CD4-positive, CD25-positive, alpha-beta regulatory T cell (primary cell): ENCODE results near the gene UBE2R2. TPM values are rescaled to one million over a fixed set of nuclear protein-coding genes. Genes with fewer than 3 reads are reported as not detected.

Experiments
- ATAC-seq, 2 donors: fragments of 150-1000 bp; cut with Tn5 transposase; one replicate each; pipeline ENCODE4 v1.10.0; 2021; ENCODE audit warnings: low read depth in 2 of 2, moderate number of reproducible peaks in 2 of 2, moderate library complexity in 1 of 2
- DNase-seq, 3 donors: peaks; one replicate each; pipeline versions ENCODE4 v3.0.0 to v3.0.0-alpha.2; 2012 to 2022; ENCODE audit warnings: mixed read lengths in 1 of 3
- H3K27ac ChIP-seq: one replicate; pipeline ENCODE4 v1.7.0; 2013; ENCODE audit warnings: mild to moderate bottlenecking, low read length; ENCODE audit not compliant: insufficient read depth, poor library complexity, severe bottlenecking
- H3K27me3 ChIP-seq: one replicate; pipeline ENCODE4 v1.7.0; 2013; ENCODE audit warnings: low read length; ENCODE audit not compliant: control insufficient read depth, insufficient read depth
- H3K36me3 ChIP-seq: one replicate; pipeline ENCODE4 v1.7.0; 2013; ENCODE audit warnings: mild to moderate bottlenecking, low read length, moderate library complexity; ENCODE audit not compliant: control insufficient read depth, insufficient read depth
- H3K4me1 ChIP-seq: 2 replicates; pipeline ENCODE4 v1.7.0; 2013; ENCODE audit warnings: mild to moderate bottlenecking, low read length; ENCODE audit not compliant: insufficient read depth, control insufficient read depth, poor library complexity, severe bottlenecking
- H3K4me3 ChIP-seq: one replicate; pipeline ENCODE4 v1.7.0; 2013; ENCODE audit warnings: low read depth, mild to moderate bottlenecking, low read length, moderate library complexity
- H3K9me3 ChIP-seq, 2 experiments: 1 replicate in 1 of 2; 2 replicates in 1 of 2; pipeline ENCODE4 v1.7.0; 2013; ENCODE audit warnings: low read length in 2 of 2, mild to moderate bottlenecking in 1 of 2, moderate library complexity in 1 of 2; ENCODE audit not compliant: control insufficient read depth in 2 of 2
- H3K27ac Mint-ChIP-seq, 3 donors: one replicate each; pipeline ENCODE4 v1.8.0; 2020 to 2022; ENCODE audit warnings: mild to moderate bottlenecking in 3 of 3, mixed read lengths in 3 of 3, moderate library complexity in 2 of 3
- H3K27me3 Mint-ChIP-seq: one replicate; pipeline ENCODE4 v1.8.0; 2022; ENCODE audit warnings: mild to moderate bottlenecking, mixed read lengths
- H3K36me3 Mint-ChIP-seq: one replicate; pipeline ENCODE4 v1.8.0; 2020; ENCODE audit warnings: mixed read lengths
- H3K4me1 Mint-ChIP-seq, 4 donors: one replicate each; pipeline ENCODE4 v1.8.0; 2020 to 2022; ENCODE audit warnings: mixed read lengths in 4 of 4, mild to moderate bottlenecking in 1 of 4
- H3K4me3 Mint-ChIP-seq, 4 donors: one replicate each; pipeline ENCODE4 v1.8.0; 2020 to 2022; ENCODE audit warnings: mild to moderate bottlenecking in 4 of 4, mixed read lengths in 4 of 4, moderate library complexity in 3 of 4
- H3K9me3 Mint-ChIP-seq, 7 donors: one replicate each; pipeline ENCODE4 v1.8.0; 2020 to 2022; ENCODE audit warnings: mixed read lengths in 7 of 7, mild to moderate bottlenecking in 3 of 7, moderate library complexity in 2 of 7
- polyA plus RNA-seq, 4 donors: library from polyadenylated mRNA; unstranded; fragments of 300-500 nt; fragmentation: Illumina TruSeq; gene quantifications; one replicate each; pipeline ENCODE4 v1.2.3, GENCODE V29; 2021
- total RNA-seq: library from RNA; stranded (reverse); gene quantifications from one replicate; pipeline ENCODE4 v1.2.3, GENCODE V29; 2022

Gene UBE2R2
- total and polyA plus RNA-seq, 5 donors from 2014 or later: 14.8 to 33.3 (median 16.4) TPM

DNA sequence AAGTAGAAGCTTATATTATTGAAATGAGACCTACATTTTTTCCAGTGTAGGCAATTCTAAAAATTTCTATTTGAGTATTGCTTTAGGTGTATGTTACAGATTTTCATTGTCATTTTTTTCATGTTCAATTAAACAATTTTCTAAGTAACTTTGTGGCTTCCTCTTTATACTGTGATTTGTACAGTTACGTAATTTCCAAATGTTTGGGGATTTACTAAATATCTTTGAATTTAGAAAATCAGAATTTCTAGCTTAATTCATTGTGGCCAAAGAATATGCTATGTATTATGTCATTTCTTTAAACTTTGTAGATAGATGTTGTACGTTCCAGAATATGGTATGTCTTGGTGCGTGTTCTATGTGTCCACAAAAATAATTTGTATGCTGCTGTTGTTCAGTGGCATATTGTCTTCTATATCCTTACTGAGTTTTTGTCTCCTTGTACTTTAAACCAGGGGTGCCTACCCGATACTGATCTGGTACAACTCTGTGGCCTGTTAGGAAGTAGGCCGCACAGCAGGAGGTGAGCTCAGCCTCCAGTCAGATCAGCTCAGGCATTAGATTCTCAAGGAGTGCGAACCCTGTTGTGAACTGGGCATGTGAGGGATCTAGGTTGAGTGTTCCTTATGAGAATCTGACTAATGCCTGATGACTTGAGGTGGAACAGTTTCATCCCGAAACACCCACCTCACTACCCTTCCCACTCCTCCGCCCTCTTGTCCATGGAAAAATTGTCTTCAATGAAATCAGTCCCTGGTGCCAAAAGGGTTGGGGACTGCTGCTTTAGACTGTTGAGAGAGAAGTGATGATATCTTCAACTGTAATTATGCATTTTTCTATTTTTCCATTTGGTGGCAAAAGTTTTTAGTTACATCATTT lies 63.5 kb downstream of the UBE2R2 start:
- peak overlapping the region in 1 of 3 donors; percentile 80 for H3K27ac Mint-ChIP-seq
- H3K4me1 ChIP-seq: peaks cover 4% of the 10 kb centered on the region
- no peak overlapping the region for H3K4me3 ChIP-seq
- no peaks in the 10 kb centered on the region for H3K36me3 ChIP-seq
- no peaks in the 10 kb centered on the region for H3K9me3 Mint-ChIP-seq
- no peaks in the 10 kb centered on the region for H3K9me3 ChIP-seq
- no peak overlapping the region for H3K27ac ChIP-seq
- peak overlapping the region in 1 of 4 donors; percentile 67 for H3K4me3 Mint-ChIP-seq
- no peaks in the 10 kb centered on the region for H3K27me3 ChIP-seq
- DNase-seq: no peak
- no peak for ATAC-seq
- H3K27me3 Mint-ChIP-seq: no peaks in the 10 kb centered on the region
- H3K4me1 Mint-ChIP-seq: peaks cover 32 to 72% (median 44%) of the 10 kb centered on the region in 4 donors
- no peaks in the 10 kb centered on the region for H3K36me3 Mint-ChIP-seq

- no peak overlapping the region for H3K4me3 Mint-ChIP-seq
- no peaks in the 10 kb centered on the region for H3K9me3 Mint-ChIP-seq
- H3K27ac Mint-ChIP-seq: peak overlapping the region in 1 of 3 donors; percentile 58
Measured at GRCh38 chr9:33881635-33882034, 64.7 kb downstream of the UBE2R2 start.

GRCh38 chr9:33884856-33885701 lies 68.1 kb downstream of the UBE2R2 start:
- Mint-ChIP-seq H3K9me3 (no peaks in the 10 kb centered on the region), H3K27ac (peak overlapping the region; percentile 50 to 72 (median 51)), H3K4me3 (peak overlapping the region in 1 of 4 donors; percentile 21), H3K36me3 (peaks cover 7% of the 10 kb centered on the region), H3K4me1 (peaks cover 23 to 58% (median 44%) of the 10 kb centered on the region in 4 donors), H3K27me3 (no peaks in the 10 kb centered on the region)
- no peak for DNase-seq
- Histone ChIP-seq H3K36me3 (peaks cover 14% of the 10 kb centered on the region), H3K4me3 (no peak overlapping the region), H3K9me3 (no peaks in the 10 kb centered on the region), H3K27ac (no peak overlapping the region), H3K27me3 (no peaks in the 10 kb centered on the region), H3K4me1 (peaks cover 4% of the 10 kb centered on the region)
- ATAC-seq: no peak

More at GRCh38 chr9:33881635-33882034, 64.7 kb downstream of the UBE2R2 start:
- Histone ChIP-seq H3K27ac (no peak overlapping the region), H3K4me1 (peaks cover 4% of the 10 kb centered on the region), H3K9me3 (no peaks in the 10 kb centered on the region), H3K27me3 (no peaks in the 10 kb centered on the region), H3K36me3 (no peaks in the 10 kb centered on the region), H3K4me3 (no peak overlapping the region)
- Mint-ChIP-seq H3K4me1 (peaks cover 30 to 76% (median 45%) of the 10 kb centered on the region in 4 donors), H3K36me3 (peaks cover 1% of the 10 kb centered on the region), H3K27me3 (no peaks in the 10 kb centered on the region)
- DNase-seq (no peak), ATAC-seq (no peak)

DNA sequence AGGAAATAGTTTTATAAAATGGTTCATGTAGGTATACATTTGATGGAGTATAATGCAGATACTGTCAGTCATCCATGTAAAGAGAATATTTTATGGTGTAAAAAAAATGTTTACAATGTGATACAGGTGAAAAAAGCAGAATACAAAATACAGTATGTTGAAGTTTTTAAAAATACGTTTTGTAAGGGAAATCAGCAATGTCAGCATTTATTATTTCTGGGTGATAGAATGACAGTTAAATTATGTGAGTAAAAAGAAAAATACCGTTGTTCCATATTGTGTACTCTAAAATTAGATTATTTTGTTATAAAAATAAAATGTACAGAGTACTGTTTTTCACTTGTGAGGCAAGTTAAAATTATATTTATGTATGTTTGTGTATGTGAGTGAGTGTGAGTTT lies 69.0 kb downstream of the UBE2R2 start:
- DNase-seq: no peak
- Mint-ChIP-seq H3K27me3 (no peaks in the 10 kb centered on the region), H3K27ac (no peak overlapping the region), H3K36me3 (peaks cover 9% of the 10 kb centered on the region), H3K9me3 (no peaks in the 10 kb centered on the region), H3K4me1 (peaks cover 19 to 51% (median 41%) of the 10 kb centered on the region in 4 donors), H3K4me3 (no peak overlapping the region)
- Histone ChIP-seq H3K36me3 (peaks cover 14% of the 10 kb centered on the region), H3K4me3 (no peak overlapping the region), H3K4me1 (peaks cover 4% of the 10 kb centered on the region), H3K27me3 (no peaks in the 10 kb centered on the region), H3K27ac (no peak overlapping the region), H3K9me3 (no peaks in the 10 kb centered on the region)
- no peak for ATAC-seq

GRCh38 chr9:33893861-33894260 lies 76.9 kb downstream of the UBE2R2 start:
- H3K27me3 Mint-ChIP-seq: no peaks in the 10 kb centered on the region
- Histone ChIP-seq H3K27me3 (no peaks in the 10 kb centered on the region), H3K36me3 (peaks cover 10% of the 10 kb centered on the region), H3K4me1 (no peaks in the 10 kb centered on the region), H3K4me3 (no peak overlapping the region), H3K9me3 (no peaks in the 10 kb centered on the region), H3K27ac (no peak overlapping the region)
- no peak overlapping the region for H3K27ac Mint-ChIP-seq
- no peak for DNase-seq
- H3K4me1 Mint-ChIP-seq: peaks cover 14 to 29% (median 19%) of the 10 kb centered on the region in 4 donors
- H3K36me3 Mint-ChIP-seq: peaks cover 22% of the 10 kb centered on the region
- H3K9me3 Mint-ChIP-seq: no peaks in the 10 kb centered on the region
- ATAC-seq: no peak
- H3K4me3 Mint-ChIP-seq: no peak overlapping the region

- Mint-ChIP-seq H3K4me1 (peaks cover 14 to 29% (median 19%) of the 10 kb centered on the region in 4 donors), H3K4me3 (no peak overlapping the region), H3K9me3 (no peaks in the 10 kb centered on the region), H3K36me3 (peaks cover 23% of the 10 kb centered on the region), H3K27ac (no peak overlapping the region), H3K27me3 (no peaks in the 10 kb centered on the region)
- H3K9me3 ChIP-seq: no peaks in the 10 kb centered on the region
- ATAC-seq (no peak), DNase-seq (no peak)
- no peaks in the 10 kb centered on the region for H3K27me3 ChIP-seq
- no peak overlapping the region for H3K4me3 ChIP-seq
- H3K4me1 ChIP-seq: no peaks in the 10 kb centered on the region
- H3K36me3 ChIP-seq: peaks cover 8% of the 10 kb centered on the region
- H3K27ac ChIP-seq: no peak overlapping the region
Measured at GRCh38 chr9:33894316-33894715, 77.4 kb downstream of the UBE2R2 start.

DNA sequence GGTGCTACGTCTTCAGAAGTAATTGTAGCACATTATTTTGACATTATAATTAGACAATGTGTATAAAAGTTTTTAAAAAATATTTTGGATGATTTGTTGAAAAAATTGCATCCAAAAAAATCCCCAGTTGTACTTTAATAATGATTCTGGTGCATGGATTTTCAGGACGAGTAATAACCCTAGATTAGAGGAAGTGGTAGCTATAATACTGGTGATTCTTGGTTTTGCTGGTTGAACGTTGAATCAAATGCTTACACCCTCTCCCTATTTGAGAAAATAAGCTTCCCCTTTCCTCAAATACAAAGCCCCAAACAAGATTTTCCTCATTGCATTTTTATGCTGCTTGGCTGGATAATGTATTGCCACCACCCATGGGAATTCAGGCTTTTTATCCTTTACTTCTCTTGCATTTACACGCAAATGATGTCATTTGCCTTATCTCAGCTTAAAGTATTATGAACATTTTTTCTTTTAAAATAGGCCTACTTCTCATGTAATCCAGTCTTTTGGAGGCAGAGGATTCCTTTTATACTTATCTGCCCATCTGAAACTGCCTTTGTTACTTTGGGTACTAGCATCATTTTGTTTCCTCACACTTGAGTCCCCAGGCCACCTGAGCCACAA lies 86.3 kb downstream of the UBE2R2 start:
- no peak overlapping the region for H3K27ac ChIP-seq
- peaks cover 29% of the 10 kb centered on the region for H3K36me3 Mint-ChIP-seq
- no peaks in the 10 kb centered on the region for H3K4me1 ChIP-seq
- H3K9me3 Mint-ChIP-seq: no peaks in the 10 kb centered on the region
- no peaks in the 10 kb centered on the region for H3K27me3 ChIP-seq
- H3K27me3 Mint-ChIP-seq: no peaks in the 10 kb centered on the region
- no peak overlapping the region for H3K4me3 ChIP-seq
- peak overlapping the region in 2 of 3 donors; percentile 34 to 50 for H3K27ac Mint-ChIP-seq
- DNase-seq (no peak), ATAC-seq (no peak)
- no peaks in the 10 kb centered on the region for H3K9me3 ChIP-seq
- H3K4me3 Mint-ChIP-seq: no peak overlapping the region
- peaks cover 26% of the 10 kb centered on the region for H3K36me3 ChIP-seq
- peaks cover 9 to 36% (median 23%) of the 10 kb centered on the region in 4 donors for H3K4me1 Mint-ChIP-seq
